HG02870 (cell line): Measurements from ENCODE around the gene RPAP2.
"Not testable (repeated sequence)": the region's sequence is repeated elsewhere in the genome, so short reads cannot be mapped to it uniquely, and the experiment has no call there.

Experiments
- ATAC-seq: cut with Tn5 transposase; IDR thresholded peaks from one replicate; pipeline ENCODE4 v1.9.1; 2021; ENCODE audit warnings: mild to moderate bottlenecking, moderate library complexity; ENCODE audit not compliant: unreplicated experiment

Gene RPAP2

DNA sequence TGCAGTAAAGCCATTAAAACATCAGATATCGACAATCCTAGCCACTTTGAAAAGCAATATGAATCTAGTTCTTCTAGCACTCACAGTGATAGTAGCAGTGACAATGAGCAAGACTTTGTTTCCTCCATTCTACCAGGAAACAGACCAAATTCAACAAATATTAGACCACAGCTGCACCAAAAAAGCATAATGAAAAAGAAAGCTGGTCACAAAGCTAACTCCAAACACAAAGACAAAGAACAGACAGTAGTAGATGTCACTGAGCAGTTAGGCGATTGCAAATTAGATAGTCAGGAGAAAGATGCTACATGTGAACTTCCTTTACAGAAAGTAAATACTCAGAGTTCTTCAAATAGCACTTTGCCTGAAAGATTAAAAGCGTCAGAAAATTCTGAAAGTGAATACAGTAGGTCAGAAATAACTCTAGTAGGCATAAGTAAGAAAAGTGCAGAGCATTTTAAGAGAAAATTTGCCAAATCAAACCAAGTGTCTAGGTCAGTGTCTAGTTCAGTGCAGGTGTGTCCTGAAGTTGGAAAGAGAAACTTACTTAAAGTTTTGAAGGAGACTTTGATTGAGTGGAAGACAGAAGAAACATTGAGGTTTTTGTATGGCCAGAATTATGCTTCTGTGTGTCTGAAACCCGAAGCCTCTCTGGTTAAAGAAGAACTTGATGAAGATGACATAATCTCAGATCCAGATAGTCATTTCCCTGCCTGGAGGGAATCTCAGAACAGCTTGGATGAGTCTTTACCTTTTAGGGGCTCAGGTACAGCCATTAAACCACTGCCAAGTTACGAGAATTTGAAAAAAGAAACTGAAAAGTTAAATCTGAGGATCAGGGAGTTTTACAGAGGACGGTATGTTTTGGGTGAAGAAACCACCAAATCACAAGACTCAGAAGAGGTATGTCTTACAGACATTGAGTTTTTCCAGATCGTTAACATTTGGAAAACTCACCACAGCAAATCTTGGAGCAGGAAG is 24.9 kb downstream of the RPAP2 start:
- ATAC-seq, result no peak

DNA sequence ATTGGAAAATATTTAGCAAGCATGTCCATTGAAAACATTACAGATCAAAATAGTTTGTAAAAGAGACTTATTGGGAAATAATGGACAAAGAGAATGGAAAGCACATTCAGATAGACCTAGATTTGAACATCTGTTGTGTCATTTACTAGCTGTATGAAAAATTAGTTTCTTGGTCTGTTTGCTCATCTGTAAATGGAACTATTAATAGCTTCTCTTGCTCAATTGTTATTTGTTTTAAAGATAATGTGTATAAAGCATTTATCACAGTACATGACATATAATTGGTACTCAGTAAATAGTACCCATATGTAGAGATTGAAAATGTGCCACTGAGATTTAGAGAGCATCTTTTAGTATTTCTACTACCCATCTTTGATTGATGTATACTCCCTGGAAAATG is 25.9 kb downstream of the RPAP2 start:
- no peak for ATAC-seq

DNA sequence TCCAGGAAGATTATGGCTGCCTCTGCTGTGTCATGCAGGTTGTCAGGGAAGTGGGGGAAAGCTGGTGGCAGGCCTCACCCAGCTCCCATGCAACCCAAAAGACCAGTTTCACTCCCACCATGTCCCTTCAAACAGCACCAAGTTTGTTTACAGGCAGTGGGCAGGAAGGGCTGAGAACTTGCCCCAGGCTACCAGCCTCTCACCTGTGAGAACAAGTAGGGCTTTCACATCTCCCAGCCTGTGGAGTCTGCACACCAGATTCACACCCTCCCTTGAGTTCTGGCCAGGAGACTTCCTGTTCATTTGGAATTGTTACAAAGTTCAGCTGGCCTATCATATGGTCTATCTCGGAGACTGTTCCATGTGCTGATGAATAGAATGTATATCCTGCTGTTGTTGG is 27.8 kb downstream of the RPAP2 start:
- no peak for ATAC-seq

DNA sequence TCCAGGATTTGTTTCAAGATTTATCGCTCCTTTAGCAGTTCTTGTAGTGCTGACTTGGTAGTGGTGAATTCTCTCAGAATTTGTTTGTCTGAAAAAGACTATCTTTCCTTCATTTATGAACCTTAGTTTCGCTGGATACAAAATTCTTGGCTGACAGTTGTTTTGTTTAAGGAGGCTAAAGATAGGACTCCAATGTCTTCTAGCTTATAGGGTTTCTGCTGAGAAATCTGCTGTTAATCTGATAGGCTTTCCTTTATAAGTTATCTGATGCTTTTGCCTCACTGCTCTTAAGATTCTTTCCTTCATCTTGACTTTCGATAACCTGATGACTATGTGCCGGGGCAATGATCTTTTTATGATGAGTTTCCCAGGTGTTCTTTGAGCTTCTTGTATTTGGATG is 28.9 kb downstream of the RPAP2 start:
- ATAC-seq, result no peak

DNA sequence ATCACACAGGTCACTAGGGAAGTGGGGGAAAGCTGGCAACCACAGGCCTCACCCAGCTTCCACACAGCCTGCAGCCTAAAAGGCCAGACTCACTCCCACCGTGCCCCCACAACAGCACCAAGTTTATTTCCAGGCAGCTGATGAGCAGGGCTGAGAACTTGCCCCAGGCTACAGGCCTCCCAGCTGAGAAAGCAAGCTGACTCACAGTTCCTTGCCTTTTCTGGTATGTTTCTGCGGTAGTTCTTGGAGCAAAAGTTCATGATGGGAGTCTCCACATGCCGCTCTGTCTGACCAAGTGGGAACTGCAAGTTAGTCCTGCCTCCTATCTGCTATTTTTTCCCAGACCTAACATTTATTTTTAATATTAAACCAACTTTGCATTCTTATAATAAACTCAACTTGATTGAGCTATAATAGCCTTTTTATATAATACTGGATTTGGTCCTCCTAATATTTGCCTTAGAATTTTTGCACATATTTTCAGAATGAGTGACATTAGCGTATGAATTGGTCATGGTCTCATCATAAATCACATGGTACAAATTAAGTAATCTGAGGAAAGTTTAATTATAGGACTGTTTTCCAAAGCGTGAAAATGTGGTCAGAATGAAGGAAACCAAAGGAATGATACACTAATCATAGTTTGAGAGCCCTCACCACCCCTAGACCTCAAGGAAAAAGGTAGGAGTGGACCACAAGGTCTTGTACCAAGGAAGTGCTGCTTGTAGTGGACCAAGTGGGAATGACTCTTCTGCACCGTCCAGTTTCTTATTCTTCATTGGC is 30.7 kb downstream of the RPAP2 start:
- no peak for ATAC-seq

DNA sequence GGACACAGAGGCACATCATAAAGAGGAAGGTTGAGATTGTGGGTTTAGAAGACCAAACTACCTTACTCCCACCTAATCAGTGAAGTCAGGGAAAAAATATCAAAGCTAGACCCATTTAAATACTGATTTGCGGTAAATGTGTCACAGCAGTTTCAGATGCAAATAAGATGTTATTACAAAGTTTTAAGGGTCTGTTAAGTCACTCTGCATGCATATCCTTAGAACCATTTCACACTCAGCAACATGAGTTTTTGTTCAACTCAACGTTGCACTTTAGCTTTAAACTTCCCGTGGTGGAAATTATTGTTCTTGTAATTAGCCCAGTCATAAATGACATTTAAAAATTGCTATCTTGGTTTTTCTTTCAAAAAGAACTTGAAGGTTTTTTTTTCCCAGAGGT is 34.8 kb downstream of the RPAP2 start:
- no peak for ATAC-seq

DNA sequence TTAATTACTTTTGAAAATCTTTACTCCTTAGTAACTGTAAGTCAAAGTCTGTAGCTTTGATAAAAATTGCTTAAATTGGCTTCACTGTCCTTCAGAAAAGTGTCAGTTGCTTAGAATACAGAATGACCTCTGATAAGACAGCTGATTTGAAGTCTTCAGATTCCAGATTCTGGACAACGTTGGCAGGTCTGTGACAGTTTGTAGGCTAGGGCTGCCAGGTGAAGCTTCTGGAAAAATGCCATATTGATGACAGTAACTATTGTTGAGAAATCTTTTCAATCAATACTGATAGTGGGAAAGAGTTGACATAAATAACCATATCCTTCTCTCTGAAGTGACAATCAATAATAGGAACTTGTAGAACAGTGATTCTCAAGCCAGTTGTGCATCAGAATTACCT is 41.3 kb downstream of the RPAP2 start:
- ATAC-seq, result no peak

DNA sequence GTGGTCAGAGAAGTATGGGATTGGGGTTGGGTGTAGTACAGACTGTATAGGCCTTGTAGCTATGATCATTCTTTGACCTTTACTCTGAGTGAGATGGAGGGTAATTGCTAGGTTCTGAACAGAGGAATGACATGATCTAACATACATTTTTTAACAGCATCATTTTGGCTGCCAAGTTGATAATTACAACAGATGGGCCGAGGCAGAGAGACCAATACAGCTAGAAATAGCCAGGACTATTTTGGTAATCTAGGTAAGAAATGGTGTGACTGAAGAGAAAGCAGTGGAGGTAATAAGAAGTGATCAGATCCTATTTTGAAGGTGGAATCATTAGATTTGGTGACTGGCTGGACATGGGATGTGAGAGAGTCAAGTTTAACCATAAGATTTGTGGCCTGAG is 43.5 kb downstream of the RPAP2 start:
- no peak for ATAC-seq

DNA sequence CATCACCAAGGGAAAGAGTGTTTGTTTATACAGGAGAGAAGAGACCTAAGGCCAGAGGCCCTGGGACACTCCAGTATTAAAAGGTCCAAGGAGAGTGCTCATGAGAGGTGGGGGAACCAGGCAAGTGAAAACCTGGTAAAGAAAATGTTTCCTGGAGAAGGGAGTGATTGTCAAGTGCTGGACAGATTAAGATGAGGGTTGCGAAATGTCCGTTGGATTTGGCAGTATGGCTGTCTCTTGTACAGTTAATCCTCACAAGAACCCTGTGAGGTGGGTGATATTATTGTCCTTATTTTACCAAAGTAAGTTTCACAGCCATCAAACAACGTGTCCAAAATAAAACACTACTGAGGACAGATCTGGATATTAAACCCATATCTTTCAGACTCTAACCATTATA is 44.2 kb downstream of the RPAP2 start:
- no peak for ATAC-seq

DNA sequence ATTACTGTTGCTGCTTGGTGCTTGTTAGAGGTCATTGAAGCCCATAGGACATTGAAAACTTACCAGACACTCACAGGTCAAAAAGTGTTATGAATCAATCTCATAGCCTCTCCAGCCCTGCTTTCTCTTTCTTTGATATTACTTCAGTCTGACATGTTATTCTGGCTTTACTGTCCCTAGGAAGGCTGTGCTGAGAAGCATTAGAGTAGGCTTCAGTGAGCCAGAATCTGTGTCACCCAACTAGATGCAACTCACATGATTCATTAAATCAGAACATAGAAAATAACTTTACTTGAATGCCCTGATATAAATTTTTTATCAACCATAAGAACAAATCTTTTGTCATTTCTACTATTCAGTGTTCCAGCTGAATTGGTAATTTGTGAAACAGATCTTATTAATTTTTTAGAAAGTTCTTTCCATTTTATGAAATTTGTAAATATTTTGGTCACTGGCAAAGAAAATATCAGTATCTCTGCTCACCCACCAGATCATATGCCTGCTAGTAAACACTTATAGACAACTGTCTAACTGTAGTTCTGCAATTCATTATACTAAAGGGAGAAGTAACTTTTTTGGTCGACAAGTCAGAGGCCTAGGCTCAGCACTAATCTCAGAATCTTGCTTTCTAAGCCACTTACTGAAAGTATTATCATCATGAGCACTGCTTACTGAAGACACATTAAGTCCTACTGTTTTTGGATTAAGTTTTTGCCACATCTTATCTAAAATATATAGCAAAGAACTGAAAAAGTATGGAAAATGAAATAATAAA is 48.2 kb downstream of the RPAP2 start:
- ATAC-seq, result no peak

DNA sequence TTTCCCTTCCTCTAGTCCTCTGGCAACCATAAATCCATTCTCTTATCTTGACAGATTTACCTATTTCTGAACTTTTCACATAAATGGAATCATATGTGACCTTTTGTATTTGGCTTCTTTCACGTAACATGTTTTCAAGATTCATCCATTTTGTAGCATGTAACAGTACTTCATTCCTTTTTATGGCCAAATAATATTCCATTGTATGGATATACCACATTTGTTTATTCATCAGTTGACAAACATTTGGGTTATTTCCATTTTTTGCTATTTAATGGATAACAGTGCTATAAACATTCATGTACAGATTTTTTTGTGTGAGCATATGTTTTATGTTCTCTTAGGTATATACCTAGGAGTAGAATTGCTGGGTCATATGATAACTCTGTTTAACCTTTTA is 54.0 kb downstream of the RPAP2 start:
- no peak for ATAC-seq

DNA sequence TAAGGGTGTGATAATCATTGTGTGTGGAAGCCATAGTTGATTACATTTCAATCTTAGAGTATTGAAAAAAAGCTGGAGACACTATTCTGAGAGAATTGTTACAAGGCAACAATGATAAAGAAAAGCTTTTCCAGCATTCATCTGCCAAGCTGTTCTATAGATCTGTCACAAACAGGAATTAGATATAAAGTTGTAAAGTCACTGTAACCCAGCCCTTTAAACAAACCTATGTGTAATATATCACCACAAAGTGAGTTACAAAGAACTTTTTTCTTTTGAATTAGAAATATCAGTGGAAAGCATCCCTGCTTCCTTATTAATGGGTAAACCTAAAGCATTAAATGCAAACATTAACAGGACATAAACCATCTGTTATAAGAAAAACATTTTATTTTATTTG is 55.4 kb downstream of the RPAP2 start:
- ATAC-seq, result no peak

DNA sequence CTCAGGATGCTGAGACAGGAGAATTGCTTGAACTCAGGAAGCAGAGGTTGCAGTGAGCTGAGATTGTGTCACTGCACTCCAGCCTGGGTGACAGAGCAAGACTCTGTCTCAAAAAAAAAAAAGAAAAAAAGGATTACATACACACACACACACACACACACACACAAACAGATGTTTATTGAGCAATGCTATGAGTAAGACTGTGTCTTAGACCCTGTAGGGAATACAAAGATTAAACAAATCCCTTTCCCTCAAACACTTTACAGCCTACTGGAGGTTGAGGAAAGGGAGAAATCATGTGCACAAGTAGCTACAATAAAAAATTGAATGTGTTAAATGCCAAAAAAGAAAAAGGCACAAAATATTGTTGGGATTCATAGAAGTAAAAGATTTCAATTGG is 58.1 kb downstream of the RPAP2 start:
- no peak for ATAC-seq

DNA sequence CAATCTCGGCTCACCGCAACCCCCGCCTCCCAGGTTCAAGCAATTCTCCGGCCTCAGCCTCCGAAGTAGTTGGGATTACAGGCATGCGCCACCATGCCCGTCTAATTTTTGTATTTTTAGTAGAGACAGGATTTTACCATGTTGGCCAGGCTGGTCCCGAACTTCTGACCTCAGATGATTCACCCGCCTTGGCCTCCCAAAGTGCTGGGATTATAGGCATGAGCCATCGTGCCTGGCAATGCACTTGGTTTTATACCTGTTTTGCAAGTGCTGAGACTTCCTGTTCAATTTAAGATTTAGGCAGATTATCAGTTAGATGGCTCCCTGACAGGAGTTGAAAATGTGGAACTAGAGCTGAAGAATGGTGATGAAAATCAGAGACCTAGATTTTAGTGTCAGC is 60.5 kb downstream of the RPAP2 start:
- not testable (repeated sequence) for ATAC-seq

DNA sequence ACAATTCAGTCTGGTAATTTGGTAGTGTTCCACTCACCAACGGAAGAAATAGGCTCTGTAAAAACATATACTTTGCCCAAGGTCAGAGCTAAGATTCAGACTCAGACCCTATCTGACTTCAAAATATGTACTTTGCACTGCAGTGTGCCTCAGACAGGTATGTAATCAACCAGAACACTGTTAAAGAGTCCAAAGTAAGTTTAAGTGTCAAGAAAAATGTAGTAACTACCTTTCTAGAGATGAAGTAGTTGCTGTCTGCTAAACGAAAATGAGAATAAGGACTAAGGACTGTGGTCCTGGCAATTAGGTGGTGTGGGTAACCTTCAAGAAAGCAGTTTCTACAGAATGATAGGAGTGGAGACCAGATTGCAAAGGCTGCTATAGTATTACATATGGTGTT is 61.1 kb downstream of the RPAP2 start:
- ATAC-seq, result no peak

DNA sequence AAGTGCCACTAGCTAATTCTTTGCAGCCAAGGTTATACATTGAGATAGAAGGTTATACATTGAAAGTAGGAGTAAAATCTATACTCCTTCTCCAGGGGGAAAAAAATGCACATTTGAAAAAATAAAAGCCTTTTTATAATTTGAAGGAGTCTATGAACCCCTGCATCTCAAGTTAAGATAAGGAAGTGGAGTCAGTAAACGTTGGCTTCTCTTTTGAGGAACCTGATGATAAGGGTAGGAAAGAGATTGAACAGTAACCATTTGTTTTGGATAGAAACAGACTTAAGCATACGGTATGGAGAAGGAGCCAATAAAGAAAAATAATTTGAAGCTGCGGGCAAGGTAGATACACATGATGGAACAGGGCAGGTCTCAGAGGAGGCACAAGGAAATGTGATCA is 64.1 kb downstream of the RPAP2 start:
- ATAC-seq, result no peak

DNA sequence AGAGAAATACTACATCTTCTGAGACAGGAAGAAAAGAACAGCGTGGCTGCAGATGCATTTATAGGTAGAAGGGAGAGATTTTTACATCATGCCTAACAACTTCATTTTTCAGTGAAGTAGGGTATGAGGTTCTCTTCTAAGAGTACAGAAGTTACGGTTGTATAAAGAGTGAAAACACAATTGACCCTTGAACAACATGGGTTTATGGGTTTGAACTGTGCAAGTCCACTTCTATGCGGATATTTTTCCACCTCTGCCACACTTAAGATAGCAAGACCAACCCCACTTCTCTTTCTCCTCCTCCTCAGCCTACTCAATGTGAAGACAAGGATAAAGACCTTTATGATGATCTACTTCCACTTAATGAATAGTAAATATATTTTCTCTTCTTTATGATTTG is 64.5 kb downstream of the RPAP2 start:
- ATAC-seq, result no peak

DNA sequence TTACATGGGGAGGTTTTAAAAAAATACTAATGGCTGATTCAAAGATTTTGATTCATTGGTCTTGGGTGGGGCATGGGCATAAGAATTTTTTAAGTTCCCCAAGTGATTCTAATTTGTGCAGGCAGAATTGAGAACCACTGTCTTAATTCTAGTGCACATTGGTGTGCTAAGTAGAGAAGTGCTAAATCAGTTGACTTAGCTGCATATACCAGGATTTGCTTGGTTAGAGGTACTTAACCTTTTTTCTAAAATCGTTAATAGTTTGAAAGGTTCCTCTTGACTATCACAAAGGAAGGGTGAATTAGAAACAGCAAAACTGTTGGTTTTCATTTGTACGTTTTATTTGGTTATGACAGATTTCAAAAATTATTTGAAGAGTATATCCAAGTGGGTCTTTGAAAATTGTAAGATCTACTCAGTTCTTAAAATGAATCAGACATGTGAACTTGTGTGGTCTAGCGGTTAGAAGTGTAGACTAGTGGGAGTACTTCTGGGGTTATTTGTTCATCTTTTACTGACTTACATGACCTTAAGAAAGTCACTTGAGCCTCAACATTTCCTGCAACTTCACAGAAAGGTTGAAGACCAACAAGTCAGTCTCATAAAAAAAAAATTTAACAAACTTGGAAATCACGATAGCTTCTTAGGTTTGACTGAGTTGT is 66.7 kb downstream of the RPAP2 start:
- peak; percentile 92 for ATAC-seq

DNA sequence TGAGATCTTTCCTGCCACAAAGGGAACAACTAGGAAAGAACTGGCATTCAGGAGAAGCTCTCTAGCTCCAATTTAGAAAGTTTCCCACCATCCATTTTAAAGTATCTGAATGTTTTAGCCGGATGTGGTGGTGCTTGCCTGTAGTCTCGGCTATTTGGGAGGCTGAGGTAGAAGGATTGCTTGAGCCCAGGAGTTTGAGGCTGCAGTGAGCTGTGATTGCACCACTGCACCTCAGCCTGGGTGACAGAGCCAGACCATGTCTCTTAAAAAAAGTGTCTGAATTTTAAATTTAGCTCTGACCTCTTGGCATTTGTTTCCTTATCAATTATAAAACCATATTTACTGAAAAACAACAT is 67.2 kb downstream of the RPAP2 start:
- ATAC-seq, result no peak

DNA sequence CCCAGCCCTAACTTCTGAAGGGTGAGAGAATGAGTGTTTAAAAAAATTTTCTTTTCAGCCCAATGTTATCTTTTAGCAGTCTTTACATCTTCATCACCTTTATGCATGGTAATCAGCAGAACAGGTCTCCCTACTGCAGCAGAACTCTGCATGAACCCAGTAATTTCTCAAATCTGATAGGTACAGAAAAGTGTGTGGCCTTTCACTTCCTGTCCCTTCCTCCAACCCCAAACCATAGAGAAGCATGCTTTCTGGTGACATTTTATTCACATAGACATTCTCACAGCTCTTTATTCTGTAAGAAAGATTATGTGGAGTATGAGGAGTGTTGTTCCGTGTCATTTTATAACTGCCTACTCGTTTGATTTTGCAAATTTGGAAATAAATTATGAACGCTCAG is 68.6 kb downstream of the RPAP2 start:
- peak; percentile 68 for ATAC-seq

DNA sequence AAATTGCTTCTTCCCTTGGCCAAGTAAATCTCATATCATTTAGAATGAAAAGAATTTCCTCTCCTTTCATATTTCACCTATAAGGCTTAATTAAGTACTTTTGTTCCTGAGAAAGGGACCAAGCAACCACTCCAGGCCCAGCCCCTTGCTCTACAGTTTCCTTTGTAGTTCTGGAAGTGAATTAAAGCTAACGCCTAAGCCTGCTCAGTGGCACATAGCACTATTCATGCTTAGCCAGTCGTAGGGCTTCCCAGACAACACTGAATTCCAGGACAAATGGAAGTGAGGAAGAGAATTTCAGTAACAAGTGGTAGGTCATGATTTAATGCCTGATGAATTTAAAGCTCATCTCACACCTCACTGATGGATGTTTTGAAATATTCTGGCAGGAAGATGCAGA is 73.3 kb downstream of the RPAP2 start:
- ATAC-seq, result no peak
